Breast epithelium (tissue), 4 donors: Measurements from ENCODE around the gene PITX3. TPM values are rescaled to one million over a fixed set of nuclear protein-coding genes. Genes with fewer than 3 reads are reported as not detected.
A peak's percentile ranks its signal among the peaks of the same experiment; 100 is the strongest.
"Not testable (repeated sequence)": the region's sequence is repeated elsewhere in the genome, so short reads cannot be mapped to it uniquely, and the experiment has no call there.

Source experiments
- DNase-seq, 2 donors: peaks; one replicate each; pipeline ENCODE4 v3.0.0-alpha.2; 2019; ENCODE audit warnings: low spot score in 2 of 2
- H3K27ac ChIP-seq, 2 donors: fragments of 200-600 bp; sonication (generic) in 1 of 2; one replicate each; pipeline ENCODE4 v1.5.1; 2016 to 2019; ENCODE audit warnings: mild to moderate bottlenecking in 1 of 2
- H3K27me3 ChIP-seq, 2 donors: fragments of 200-600 bp; sonication (generic) in 1 of 2; one replicate each; pipeline versions ENCODE4 v1.5.1 to v1.6.0; 2017 to 2019; ENCODE audit warnings: control low read depth in 1 of 2, mild to moderate bottlenecking in 1 of 2
- H3K36me3 ChIP-seq: fragments of 200-600 bp; one replicate; pipeline ENCODE4 v1.5.1; 2019
- H3K4me1 ChIP-seq, 2 donors: fragments of 200-600 bp; sonication (generic); one replicate each; pipeline ENCODE4 v1.5.1; 2016 to 2019; ENCODE audit warnings: control low read depth in 1 of 2
- H3K4me3 ChIP-seq, 3 donors: fragments of 200-600 bp; sonication (generic); 1 replicate in 2 of 3; 2 replicates in 1 of 3; pipeline ENCODE4 v1.5.1; 2016 to 2019; ENCODE audit warnings: mild to moderate bottlenecking in 3 of 3, moderate library complexity in 2 of 3
- H3K9me3 ChIP-seq, 2 donors: fragments of 200-600 bp; sonication (generic) in 1 of 2; one replicate each; pipeline ENCODE4 v1.5.1; 2016 to 2019; ENCODE audit warnings: control low read depth in 1 of 2
- CTCF ChIP-seq, 3 donors: fragments of 450-650 bp; IDR thresholded peaks; one replicate each; pipeline ENCODE4 v1.5.1; 2016 to 2017; ENCODE audit warnings: antibody characterized with exemption in 3 of 3, mild to moderate bottlenecking in 3 of 3, moderate library complexity in 3 of 3
- POLR2A ChIP-seq: fragments of 450-650 bp; IDR thresholded peaks from one replicate; pipeline ENCODE4 v1.6.1; 2016; ENCODE audit warnings: antibody characterized with exemption, mild to moderate bottlenecking, moderate library complexity
- POLR2AphosphoS5 ChIP-seq, 3 donors: sonication (generic); formaldehyde crosslinking; IDR thresholded peaks; one replicate each; pipeline ENCODE4 v1.6.1; 2017; ENCODE audit warnings: antibody characterized with exemption in 3 of 3
- intact Hi-C: fragments of 100-400 bp; cut with DNase I; formaldehyde crosslinking; loops from one replicate; pipeline ENCODE4 v1.15.1; 2023; ENCODE audit warnings: low total_unique reads
- total RNA-seq, 3 donors: library from RNA; depleted of rRNA; stranded (reverse); fragments of >200 nt; gene quantifications; one replicate each; pipeline ENCODE4 v1.1.0, GENCODE V29; 2016

Gene PITX3
- total RNA-seq, 3 donors from 2014 or later, result not detected

- Histone ChIP-seq H3K27me3 (peaks cover 0 to 18% of the 10 kb centered on the region in 2 donors), H3K4me1 (peaks cover 0 to 10% of the 10 kb centered on the region in 2 donors), H3K27ac (peak within 1 kb of the TSS; percentile 75 to 83), H3K9me3 (no peaks in the 10 kb centered on the region), H3K4me3 (peak within 1 kb of the TSS; percentile 25 to 62 (median 40)), H3K36me3 (no peaks in the 10 kb centered on the region)
- DNase-seq, result peak; percentile 88 to 90
- TF ChIP-seq CTCF (IDR thresholded peaks at IDR 0.05) (peak in 1 of 3 donors; percentile 11), POLR2A (no peak), POLR2AphosphoS5 (IDR thresholded peaks at IDR 0.05) (peak in 2 of 3 donors; percentile 15 to 48)
- intact Hi-C loops, result loop anchor here (10.0 kb wide), 1 partner anchor 119 kb away; no protein-coding TSS in a partner anchor
These were observed 15.4 kb downstream of the PITX3 start, which contains the start of gene ELOVL3 for GRCh38 chr10:102225646-102226541. Gene ELOVL3, plus strand, starts transcription at chr10:102226299. Its CDS starts 250 bp downstream, at chr10:102226549.

GRCh38 chr10:102222797-102223196 is 18.5 kb downstream of the PITX3 start:
- peaks cover 0 to 4% of the 10 kb centered on the region in 2 donors for H3K27me3 ChIP-seq
- no peak overlapping the region for H3K4me3 ChIP-seq
- no peak for DNase-seq
- TF ChIP-seq CTCF (IDR thresholded peaks at IDR 0.05), result no peak
- TF ChIP-seq POLR2AphosphoS5 (IDR thresholded peaks at IDR 0.05), result no peak
- no peak for TF ChIP-seq POLR2A
- H3K36me3 ChIP-seq, result no peaks in the 10 kb centered on the region
- H3K4me1 ChIP-seq, result no peaks in the 10 kb centered on the region
- intact Hi-C loops, result loop anchor here (10.0 kb wide), 1 partner anchor 122 kb away; no protein-coding TSS in a partner anchor
- no peaks in the 10 kb centered on the region for H3K9me3 ChIP-seq
- no peak overlapping the region for H3K27ac ChIP-seq

GRCh38 chr10:102220612-102221011 is 20.7 kb downstream of the PITX3 start:
- H3K27ac ChIP-seq, result no peak overlapping the region
- no peak overlapping the region for H3K4me3 ChIP-seq
- intact Hi-C loops, result loop anchor here (10.0 kb wide), 1 partner anchor 124 kb away; no protein-coding TSS in a partner anchor
- no peaks in the 10 kb centered on the region for H3K27me3 ChIP-seq
- no peaks in the 10 kb centered on the region for H3K4me1 ChIP-seq
- H3K36me3 ChIP-seq, result no peaks in the 10 kb centered on the region
- TF ChIP-seq POLR2AphosphoS5 (IDR thresholded peaks at IDR 0.05), result no peak
- TF ChIP-seq CTCF (IDR thresholded peaks at IDR 0.05), result no peak
- no peak for TF ChIP-seq POLR2A
- no peak for DNase-seq
- H3K9me3 ChIP-seq, result no peaks in the 10 kb centered on the region

- Histone ChIP-seq H3K9me3 (no peaks in the 10 kb centered on the region), H3K36me3 (no peaks in the 10 kb centered on the region), H3K27ac (no peak overlapping the region), H3K4me1 (no peaks in the 10 kb centered on the region), H3K27me3 (no peaks in the 10 kb centered on the region), H3K4me3 (no peak overlapping the region)
- TF ChIP-seq CTCF (IDR thresholded peaks at IDR 0.05), result no peak
- TF ChIP-seq POLR2AphosphoS5 (IDR thresholded peaks at IDR 0.05), result no peak
- TF ChIP-seq POLR2A, result no peak
- no peak for DNase-seq
- intact Hi-C loops, result no loop called here
These were observed 21.9 kb downstream of the PITX3 start for GRCh38 chr10:102219370-102219769.

- H3K27ac ChIP-seq, intact Hi-C loops, H3K4me1 ChIP-seq, H3K9me3 ChIP-seq, DNase-seq, H3K4me3 ChIP-seq, H3K36me3 ChIP-seq, H3K27me3 ChIP-seq: not testable (repeated sequence)
These were observed 27.7 kb downstream of the PITX3 start for GRCh38 chr10:102213599-102213998.
